Stimulated activated CD4-positive, alpha-beta T cell treated with anti-CD3 and anti-CD28 coated beads, TNF-alpha, amount 100 ng/mL, for 24 hours (primary cell): Measurements from ENCODE around the gene AHRR.
A peak's percentile ranks its signal among the peaks of the same experiment; 100 is the strongest.

Source experiments
- DNase-seq, 3 experiments: peaks; one replicate each; pipeline ENCODE4 v3.0.0-alpha.2; 2020; ENCODE audit warnings: low read depth in 3 of 3

The AHRR gene

GRCh38 chr5:320524-321229, 837 bp upstream of the AHRR start:
- DNase-seq, result no peak

- no peak for DNase-seq
Observed at GRCh38 chr5:321726-322251, 275 bp downstream of the AHRR start.

GRCh38 chr5:322281-322941, 897 bp downstream of the AHRR start:
- no peak for DNase-seq

GRCh38 chr5:322942-323879, 1.7 kb downstream of the AHRR start:
- DNase-seq, result no peak

- DNase-seq, result no peak
Observed at GRCh38 chr5:324736-325612, 3.5 kb downstream of the AHRR start.

- no peak for DNase-seq
Observed at GRCh38 chr5:326109-326508, 4.6 kb downstream of the AHRR start.

- no peak for DNase-seq
Observed at GRCh38 chr5:329121-329735, 7.7 kb downstream of the AHRR start.

- DNase-seq, result no peak
Observed at GRCh38 chr5:329768-330167, 8.3 kb downstream of the AHRR start.

- peak in 1 of 3 experiments; percentile 53 for DNase-seq
Observed at GRCh38 chr5:332843-333242, 11.3 kb downstream of the AHRR start.

- DNase-seq, result no peak
Observed at GRCh38 chr5:333945-334344, 12.4 kb downstream of the AHRR start.

- DNase-seq, result no peak
Observed at GRCh38 chr5:334903-335739, 13.6 kb downstream of the AHRR start.

GRCh38 chr5:335740-336038, 14.2 kb downstream of the AHRR start:
- no peak for DNase-seq

GRCh38 chr5:337563-338130, 16.1 kb downstream of the AHRR start:
- DNase-seq, result no peak

- no peak for DNase-seq
Observed at GRCh38 chr5:342501-343460, 21.3 kb downstream of the AHRR start.

- DNase-seq, result peak in 1 of 3 experiments; percentile 57
Observed at GRCh38 chr5:343461-344401, 22.2 kb downstream of the AHRR start.

GRCh38 chr5:344668-345067, 23.2 kb downstream of the AHRR start:
- no peak for DNase-seq
